SHP77 treated with DMSO at 0.1 percent for 48 hours (cell line): ENCODE results near the gene TAF4.

ENCODE experiments used
- DNase-seq: peaks from one replicate; lab custom pipeline; 2025; lab: John Stamatoyannopoulos, UW

The TAF4 gene

DNA sequence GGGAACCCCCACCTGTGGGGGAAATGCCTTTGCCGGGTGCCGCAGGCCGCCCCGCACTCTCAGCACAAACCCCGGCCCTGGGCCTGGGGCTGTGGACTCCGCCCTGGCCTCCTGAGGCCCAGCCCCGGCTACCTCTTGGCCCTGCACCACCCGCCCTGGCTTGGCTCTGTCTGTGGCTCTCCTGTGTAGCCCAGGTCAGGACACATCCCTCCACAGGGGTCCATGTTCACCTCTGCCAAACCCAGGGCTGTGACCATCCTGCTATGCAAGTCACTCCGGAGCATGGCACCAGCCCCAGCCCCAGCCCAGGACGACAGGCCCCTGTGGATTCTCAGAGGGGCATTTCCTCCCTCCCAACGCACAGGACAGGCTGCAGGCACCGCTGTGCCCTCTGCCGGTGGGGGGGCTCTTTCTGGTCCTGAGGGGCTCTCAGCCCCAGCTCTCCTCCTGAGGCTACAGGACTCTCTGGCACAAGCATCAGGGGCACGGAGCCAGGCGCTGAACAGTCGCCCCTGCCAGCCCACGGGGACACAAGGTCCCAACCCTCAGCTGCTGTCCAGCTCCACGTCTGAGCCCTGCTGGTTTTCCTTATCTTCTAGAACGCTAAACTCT, 45.7 kb downstream of the TAF4 start:
- DNase-seq, result no peak

- DNase-seq, result no peak
These were observed 46.4 kb downstream of the TAF4 start for GRCh38 chr20:62019144-62019805.

DNA sequence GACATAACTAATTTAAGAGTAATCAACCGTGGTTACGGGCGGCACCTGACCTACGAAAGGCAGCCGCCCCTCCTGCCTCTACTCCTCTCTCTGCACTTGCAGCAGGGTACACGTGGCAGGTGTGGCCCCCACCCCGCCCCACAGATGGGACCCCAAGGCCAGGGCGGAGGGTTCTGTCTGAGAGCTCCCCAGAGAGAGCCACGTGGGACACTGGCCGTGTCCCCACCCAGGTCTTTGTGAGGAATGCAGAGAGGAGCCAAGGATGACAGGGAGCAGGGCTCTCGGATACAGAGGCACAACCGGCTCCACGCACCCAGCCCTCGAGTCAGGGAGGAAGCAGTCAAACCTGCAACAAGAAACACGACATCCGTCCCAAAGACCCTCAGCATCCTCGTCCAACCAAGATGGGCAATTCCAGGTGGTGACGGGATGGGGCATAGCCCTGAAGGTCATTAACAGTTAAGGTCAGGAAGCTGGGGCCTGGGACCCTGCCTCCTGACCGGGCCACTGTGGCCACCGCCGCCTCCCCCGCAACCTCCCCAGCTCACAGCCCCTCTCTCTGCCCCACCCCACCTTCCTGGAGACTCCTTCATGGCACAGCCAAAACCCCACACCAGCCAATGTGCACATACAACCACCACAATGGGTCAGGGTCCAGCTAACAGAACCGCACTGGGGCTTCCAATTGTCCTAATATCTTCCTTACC, 47.1 kb downstream of the TAF4 start:
- no peak for DNase-seq

DNA sequence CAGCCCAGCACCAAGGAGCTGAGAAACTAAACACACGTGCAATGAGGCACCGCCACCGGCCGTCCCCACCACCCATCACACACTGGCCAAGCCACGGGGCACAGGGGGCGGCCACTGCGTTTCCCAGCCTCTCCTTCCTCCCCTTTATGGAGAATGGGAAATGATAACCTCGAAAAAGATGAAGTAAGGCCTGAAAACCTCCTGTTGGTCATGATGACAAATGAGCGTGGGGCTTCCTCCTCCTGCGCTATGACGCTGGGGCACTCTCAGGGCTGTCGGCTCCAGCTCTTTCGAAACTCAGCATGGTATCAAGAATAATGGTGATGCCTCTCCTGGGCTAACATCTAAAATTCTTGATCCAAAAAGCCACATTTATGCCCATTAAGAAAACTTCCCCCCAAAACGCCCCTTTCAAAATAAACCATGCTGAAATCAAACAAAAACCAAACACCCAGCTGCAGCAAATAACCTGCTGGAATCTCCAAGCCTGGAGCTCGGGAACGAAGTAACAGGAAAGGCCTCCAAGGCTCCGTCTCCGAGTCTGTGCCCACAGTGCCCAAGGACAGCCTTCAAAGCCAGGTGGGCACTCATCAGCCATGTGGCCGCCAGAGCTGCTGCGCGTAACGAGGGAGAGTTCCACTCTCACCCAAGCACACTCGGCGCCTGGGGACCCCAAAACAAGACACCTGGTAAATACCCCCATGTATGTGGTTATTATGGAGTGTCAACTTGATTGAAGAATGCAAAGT, 50.0 kb downstream of the TAF4 start:
- no peak for DNase-seq

- DNase-seq, result no peak
These were observed 50.7 kb downstream of the TAF4 start for GRCh38 chr20:62014889-62015537.

DNA sequence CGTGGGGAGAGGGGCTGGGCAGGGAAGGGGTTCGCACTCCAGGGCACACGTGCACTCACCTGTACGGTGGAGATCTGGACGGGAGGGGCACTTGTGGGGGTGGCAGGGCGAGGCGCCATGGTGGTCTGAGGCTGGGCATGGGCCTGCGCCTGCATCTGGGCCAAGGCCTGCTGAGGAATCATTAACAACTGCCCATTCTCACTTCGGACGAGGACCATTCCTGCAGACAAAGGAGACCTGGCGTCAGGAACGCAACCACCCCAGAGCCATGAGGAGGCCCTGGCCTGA, 51.2 kb downstream of the TAF4 start:
- DNase-seq, result no peak

- no peak for DNase-seq
These were observed 53.0 kb downstream of the TAF4 start for GRCh38 chr20:62012631-62013030.

DNA sequence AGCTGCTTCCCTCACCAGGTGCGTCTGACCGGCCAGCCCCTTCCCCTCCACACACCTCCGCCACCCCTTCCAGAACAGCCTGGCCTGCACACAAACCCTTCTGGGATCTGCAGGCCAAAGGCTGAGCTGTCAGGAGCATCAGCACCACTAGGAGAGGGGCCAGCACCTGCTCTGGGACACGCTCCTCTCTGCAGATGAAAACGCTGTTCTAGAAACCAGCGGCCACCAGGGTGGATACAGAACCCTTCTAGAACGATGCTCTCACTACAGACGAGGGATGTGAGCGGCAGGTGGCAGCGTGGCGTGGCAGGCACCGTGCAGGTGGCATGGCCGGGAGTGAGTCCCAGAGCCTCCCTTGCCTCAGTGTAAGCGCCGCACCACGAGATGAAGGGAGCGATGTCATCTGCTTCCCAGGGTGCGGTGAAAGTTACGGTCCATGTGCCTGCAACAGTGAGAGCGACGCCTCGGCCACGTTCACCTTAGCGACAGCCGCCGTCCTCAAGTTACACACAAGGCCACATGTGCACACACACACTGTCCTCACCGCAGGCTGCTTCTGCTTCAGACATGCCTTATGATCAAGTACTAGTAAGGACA, 53.6 kb downstream of the TAF4 start:
- no peak for DNase-seq

DNA sequence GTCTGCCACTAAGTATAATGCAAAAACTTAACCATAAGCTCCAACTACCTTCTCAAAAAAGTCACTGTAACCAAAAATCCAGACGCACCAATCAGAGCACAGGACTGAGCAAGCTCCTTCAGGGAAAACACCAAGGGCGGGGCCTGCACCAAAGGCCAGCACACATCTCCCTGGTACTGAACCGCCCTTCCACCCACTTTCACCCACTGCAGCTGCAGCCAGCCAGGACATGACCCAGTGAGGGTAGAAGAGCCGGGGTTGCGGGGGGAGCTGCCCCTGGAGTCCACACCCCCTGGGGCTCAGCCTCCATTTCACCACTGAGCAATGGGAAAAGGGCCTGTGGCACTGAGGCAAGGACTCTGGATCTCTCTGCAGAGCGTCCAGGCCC, 54.3 kb downstream of the TAF4 start:
- no peak for DNase-seq

- peak; percentile 14 for DNase-seq
These were observed 54.9 kb downstream of the TAF4 start for GRCh38 chr20:62010551-62011402.

GRCh38 chr20:62009869-62010445, 55.7 kb downstream of the TAF4 start:
- DNase-seq, result no peak

DNA sequence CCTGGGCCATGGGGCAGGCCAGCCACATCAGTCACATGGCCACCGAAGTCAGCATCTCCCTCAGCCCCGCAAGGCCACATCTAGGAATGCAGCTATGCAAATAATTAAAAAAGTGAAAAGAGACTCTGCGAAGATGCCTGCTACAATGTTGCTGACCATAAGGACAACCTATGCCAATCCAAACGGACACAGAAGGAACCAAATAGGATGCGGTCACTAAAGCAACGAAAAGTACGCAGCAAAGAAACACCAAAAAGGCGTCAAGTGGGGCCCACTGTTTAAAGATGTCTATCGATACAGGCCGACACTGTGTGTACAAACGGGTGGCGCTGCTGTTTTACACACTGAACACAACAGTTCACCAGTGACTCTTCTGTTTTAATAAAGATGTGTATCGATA, 56.4 kb downstream of the TAF4 start:
- no peak for DNase-seq

GRCh38 chr20:62008643-62009183, 57.0 kb downstream of the TAF4 start:
- DNase-seq, result no peak

DNA sequence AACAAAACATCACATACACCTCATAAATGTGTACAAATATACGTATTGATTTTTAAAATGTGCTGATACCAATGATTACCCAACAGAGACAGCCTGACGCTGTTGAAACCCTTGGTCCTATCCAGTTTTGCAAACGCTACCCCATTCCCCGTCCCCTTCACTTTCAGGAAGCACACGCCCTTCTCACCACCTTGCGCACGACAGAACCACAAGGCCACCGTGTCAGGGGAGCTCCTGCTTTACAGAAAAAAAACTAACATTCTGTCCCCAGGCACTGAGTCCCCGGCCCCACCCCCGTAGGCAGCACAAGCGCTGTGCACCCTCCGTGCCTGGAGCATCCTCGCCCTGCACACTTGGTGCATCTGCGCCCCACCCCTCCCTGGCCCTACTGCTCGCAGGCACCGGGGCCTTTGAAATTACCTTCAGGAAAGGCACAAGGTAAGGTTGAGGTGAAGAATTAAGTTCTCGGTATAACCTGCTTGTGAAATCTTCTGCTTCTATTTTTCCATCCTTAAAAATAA, 58.5 kb downstream of the TAF4 start:
- no peak for DNase-seq

GRCh38 chr20:62006482-62006881, 59.2 kb downstream of the TAF4 start:
- no peak for DNase-seq

DNA sequence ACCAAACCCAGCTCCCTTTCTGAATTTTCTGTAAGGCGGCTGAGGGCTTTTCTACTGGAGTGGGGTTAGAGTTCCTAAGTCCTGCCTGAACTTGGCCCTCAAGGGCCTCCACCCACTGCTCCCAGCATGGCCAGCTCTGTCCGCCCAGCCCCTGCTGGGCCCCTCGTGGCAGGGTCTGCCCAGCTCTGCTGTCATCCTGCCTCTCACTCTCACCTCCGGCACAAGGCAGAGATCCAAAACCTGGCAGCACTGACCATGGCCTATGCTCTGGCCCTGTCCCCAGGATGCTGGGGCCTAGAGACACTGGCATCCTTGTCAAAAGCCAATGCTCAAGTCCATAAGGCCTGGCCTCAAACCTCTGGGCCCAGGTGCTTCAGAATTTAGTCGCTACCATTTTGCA, 61.1 kb downstream of the TAF4 start:
- no peak for DNase-seq

DNA sequence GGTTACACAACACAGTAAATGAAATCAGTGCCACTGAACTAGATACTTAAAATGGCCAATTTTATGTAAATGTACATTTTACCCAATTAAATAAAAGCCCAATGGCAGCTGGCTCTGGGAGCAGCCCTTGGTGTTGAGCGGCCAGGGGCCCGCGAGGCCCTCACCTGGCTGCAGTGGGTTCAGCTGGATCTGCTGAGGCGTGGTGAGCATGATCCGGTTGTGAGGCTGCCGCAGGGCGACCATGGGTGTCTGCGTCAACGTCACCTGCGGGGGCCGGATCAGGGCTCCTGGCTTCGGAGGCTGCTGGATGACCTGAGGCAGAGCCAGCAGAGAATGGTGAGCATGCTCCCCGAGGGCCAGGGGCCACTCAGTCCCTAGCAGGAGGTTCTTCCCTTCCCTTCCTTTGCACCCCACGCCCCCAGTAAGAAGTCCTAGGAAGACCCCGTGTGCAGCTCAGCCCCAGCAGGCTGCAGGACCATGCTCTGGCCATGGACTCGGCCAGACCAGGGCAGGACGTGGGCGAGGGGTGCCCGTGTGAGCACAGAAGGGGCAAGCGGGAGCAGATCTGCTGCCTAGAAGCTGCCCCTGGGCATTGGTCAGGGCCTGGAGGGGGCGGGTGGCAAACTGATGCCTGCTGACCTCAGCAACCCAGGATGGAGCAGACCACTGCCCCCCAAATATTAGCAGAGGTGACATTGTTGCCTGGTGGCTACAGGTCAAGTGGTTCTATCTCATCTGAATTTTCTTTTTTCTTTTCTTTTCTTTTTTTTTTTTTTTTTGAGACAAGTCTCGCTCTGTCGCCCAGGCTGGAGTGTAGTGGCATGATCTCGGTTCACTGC, 61.9 kb downstream of the TAF4 start:
- DNase-seq, result no peak

DNA sequence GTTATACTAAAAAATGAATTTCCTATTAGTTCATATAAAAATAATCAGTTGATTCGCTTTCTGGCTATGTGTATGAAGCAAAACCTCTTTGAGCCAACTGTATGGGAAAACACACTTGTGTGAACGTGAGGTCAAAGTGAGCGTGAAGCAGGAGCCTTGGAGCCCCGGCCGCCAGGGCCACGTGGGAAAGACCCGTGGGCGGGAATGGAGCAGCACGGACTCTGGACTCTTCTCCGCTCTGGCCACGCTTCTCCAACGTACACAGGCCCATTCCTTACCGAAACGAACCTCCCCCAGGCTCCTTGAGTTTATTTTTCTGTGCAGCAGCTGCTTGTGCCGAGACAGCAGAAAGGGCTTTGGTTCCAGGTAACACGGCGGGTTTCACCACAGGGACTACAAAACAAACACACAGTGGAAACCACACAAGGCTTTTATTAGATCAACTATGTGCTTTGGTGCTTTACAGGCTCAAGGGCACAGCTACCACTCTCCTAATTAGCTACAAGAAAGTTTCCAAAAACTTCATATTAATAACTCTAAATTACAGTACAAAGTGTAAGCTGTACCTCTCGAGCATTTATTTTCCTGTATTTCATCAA, 62.7 kb downstream of the TAF4 start:
- DNase-seq, result no peak

DNA sequence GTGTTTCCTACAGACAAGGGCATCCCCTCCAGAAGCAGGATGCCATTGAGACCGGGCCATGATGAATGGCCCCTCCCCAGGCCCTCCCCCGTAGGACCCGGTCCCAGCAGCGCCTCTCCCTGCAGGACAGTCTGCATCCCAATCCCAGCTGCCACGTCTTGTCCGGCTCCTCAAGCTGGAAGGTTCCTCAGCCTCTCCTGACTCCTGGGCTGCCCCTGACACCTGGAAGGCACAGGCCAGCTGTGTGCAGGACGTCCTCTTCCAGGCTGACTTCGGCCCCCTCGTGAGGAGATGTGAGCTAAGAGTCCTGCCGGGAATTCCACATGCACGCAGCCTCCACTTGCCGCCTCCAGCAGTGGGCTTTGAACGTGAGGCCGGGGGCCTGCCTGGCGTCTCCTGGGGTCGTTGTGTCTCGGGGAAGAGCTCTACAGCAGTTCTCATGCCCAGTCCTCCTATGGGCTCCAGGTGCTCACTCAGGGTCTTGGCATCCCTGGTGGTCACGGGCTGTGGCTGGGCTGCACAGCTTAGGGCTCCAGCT, 64.4 kb downstream of the TAF4 start:
- DNase-seq, result no peak
